Urinary bladder (tissue), 4 donors: ENCODE data around the gene ACTR5. TPM values are rescaled to one million over a fixed set of nuclear protein-coding genes. Genes with fewer than 3 reads are reported as not detected.
A peak's percentile ranks its signal among the peaks of the same experiment; 100 is the strongest.
"Not testable (repeated sequence)": the region's sequence is repeated elsewhere in the genome, so short reads cannot be mapped to it uniquely, and the experiment has no call there.

ENCODE experiments used
- DNase-seq: peaks from one replicate; pipeline ENCODE4 v3.0.0-alpha.2; 2015; ENCODE audit errors: extremely low spot score
- H3K27ac ChIP-seq: one replicate; pipeline ENCODE4 v1.5.1; 2013; ENCODE audit warnings: low read depth, mild to moderate bottlenecking, moderate library complexity
- H3K36me3 ChIP-seq: one replicate; pipeline ENCODE4 v1.6.1; 2013; ENCODE audit warnings: mild to moderate bottlenecking, moderate library complexity; ENCODE audit not compliant: insufficient read depth
- H3K4me1 ChIP-seq: one replicate; pipeline ENCODE4 v1.6.1; 2013; ENCODE audit warnings: mild to moderate bottlenecking, moderate library complexity; ENCODE audit not compliant: insufficient read depth
- H3K4me3 ChIP-seq: one replicate; pipeline ENCODE4 v1.5.1; 2013; ENCODE audit warnings: low read depth, low read length
- WGBS: extraction: QIAGEN DNeasy Blood & Tissue Kit; methylation state at CpG from one replicate; pipeline ENCODE4 v1.1.7; 2013; 5-methylcytosine and 5-hydroxymethylcytosine counted together
- polyA plus RNA-seq: library from polyadenylated mRNA; stranded (reverse); fragments of 200-250 nt; gene quantifications from one replicate; pipeline ENCODE4 v1.2.3, GENCODE V29; 2013
- total RNA-seq: library from RNA; depleted of rRNA; stranded (reverse); fragments of >200 nt; gene quantifications from one replicate; pipeline ENCODE4 v1.2.3, GENCODE V29; 2014
- donor health status: healthy with polysubstance abuse.
- donor health status: healthy.

Gene ACTR5
- total and polyA plus RNA-seq, 2 donors: 6.2 to 7.0 TPM

DNA sequence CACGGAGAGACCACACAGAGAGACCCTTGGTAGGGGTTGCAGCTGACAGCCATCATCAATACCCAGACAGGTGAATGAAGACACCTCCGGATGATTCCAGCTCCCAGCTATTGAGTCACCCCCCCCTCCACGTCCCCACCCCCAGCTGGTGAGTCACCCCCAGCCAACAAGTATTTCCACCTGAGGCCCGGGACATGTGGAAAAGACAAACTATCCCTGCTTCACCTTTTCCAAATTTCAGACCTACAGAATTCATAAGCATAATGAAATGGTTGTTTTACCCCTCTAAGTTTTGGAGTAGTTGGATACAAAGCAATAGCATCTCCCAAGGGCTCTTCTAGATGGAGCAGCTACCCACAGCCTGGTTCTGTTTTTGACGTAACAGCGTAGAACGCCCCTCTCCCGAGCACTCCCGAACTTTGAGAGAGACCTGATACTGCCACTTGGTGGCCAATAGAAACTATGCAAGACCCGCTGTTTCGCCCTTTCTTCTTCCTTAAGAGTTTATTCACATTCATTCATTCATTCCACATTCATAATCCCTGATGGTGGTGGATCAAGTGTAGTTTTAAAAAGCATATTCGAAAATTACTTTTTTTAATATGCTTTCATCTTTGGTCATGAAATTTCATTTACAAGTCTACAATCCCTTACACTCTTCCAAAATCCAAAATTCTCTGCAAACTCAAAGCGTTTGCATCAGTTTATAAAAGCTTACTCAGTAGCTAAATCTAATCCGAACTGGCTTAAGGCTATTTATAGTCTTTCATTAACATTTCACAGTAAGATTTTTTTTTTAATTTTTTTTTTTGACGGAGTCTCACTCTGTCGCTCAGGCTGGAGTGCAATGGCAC, 42.2 kb downstream of the ACTR5 start:
- Histone ChIP-seq H3K4me3 (no peak overlapping the region), H3K4me1 (no peaks in the 10 kb centered on the region)
- 39% methylated on average over 16 of the region's 16 CpGs for WGBS

GRCh38 chr20:38791291-38791690, 43.0 kb downstream of the ACTR5 start:
- Histone ChIP-seq H3K36me3 (no peaks in the 10 kb centered on the region), H3K4me1 (no peaks in the 10 kb centered on the region), H3K27ac (no peak overlapping the region), H3K4me3 (no peak overlapping the region)
- DNase-seq: no peak
- WGBS: 82% methylated on average over 3 of the region's 3 CpGs

More for the DNA sequence above, 42.2 kb downstream of the ACTR5 start:
- no peak for DNase-seq
- Histone ChIP-seq H3K36me3 (no peaks in the 10 kb centered on the region), H3K27ac (no peak overlapping the region)

- WGBS: 91% methylated on average over 1 of the region's 1 CpG
- no peak for DNase-seq
- Histone ChIP-seq H3K36me3 (no peaks in the 10 kb centered on the region), H3K27ac (no peak overlapping the region), H3K4me1 (no peaks in the 10 kb centered on the region), H3K4me3 (no peak overlapping the region)
Measured at GRCh38 chr20:38791940-38792339, 43.7 kb downstream of the ACTR5 start.

DNA sequence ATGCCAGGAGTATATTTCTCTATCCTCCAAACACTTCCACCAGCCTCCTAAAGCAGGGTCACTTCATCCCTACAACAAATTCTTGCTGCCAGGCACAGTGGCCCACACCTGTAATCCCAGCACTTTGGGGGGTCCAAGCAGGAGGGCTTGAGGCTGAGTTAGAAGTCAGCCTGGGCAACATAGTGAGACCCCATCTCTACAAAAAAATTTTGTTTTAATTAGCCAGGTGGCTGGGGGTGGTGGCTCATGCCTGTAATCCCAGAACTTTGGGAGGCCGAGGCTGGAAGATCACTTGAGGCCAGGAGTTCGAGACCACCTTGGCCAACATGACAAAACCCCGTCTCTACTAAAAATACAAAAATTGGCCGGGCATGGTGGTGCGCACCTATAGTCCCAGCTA, 45.8 kb downstream of the ACTR5 start:
- not testable (repeated sequence) for DNase-seq, H3K4me3 ChIP-seq

DNA sequence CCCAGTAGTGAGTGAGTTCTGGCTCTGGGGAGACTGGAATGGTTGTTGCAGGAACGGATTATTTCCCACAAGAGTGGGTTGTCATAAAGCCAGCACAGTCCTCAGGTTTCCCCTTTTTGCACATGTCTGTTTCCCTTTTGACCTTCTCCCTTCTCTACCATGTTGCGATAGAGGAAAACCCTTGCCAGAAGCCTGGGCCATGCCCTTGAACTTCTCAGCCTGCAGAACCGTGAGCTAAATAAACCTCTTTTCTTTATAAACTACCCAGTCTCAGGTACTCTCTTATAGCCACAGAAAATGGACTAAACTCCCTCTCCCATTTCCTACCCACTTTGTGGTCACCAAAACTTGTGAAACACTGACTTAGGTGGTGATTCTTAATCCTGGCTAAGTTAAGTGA, 50.0 kb downstream of the ACTR5 start:
- H3K4me3 ChIP-seq: no peak overlapping the region
- H3K4me1 ChIP-seq: no peaks in the 10 kb centered on the region
- 82% methylated on average over 3 of the region's 3 CpGs for WGBS
- no peaks in the 10 kb centered on the region for H3K36me3 ChIP-seq
- no peak for DNase-seq
- no peak overlapping the region for H3K27ac ChIP-seq

More for the DNA sequence above, 45.8 kb downstream of the ACTR5 start:
- not testable (repeated sequence) for H3K4me1 ChIP-seq, H3K36me3 ChIP-seq, H3K27ac ChIP-seq
- 93% methylated on average over 5 of the region's 5 CpGs for WGBS

GRCh38 chr20:38799203-38799602, 50.9 kb downstream of the ACTR5 start:
- no peaks in the 10 kb centered on the region for H3K36me3 ChIP-seq
- H3K27ac ChIP-seq: no peak overlapping the region
- no peak overlapping the region for H3K4me3 ChIP-seq
- 73% methylated on average over 4 of the region's 4 CpGs for WGBS
- no peak for DNase-seq
- no peaks in the 10 kb centered on the region for H3K4me1 ChIP-seq

GRCh38 chr20:38800882-38801281, 52.6 kb downstream of the ACTR5 start:
- no peak overlapping the region for H3K27ac ChIP-seq
- H3K4me3 ChIP-seq: no peak overlapping the region
- WGBS: 95% methylated on average over 3 of the region's 3 CpGs
- H3K36me3 ChIP-seq: no peaks in the 10 kb centered on the region
- no peak for DNase-seq
- H3K4me1 ChIP-seq: no peaks in the 10 kb centered on the region

- Histone ChIP-seq H3K4me3 (no peak overlapping the region), H3K36me3 (no peaks in the 10 kb centered on the region), H3K27ac (no peak overlapping the region), H3K4me1 (peaks cover 3% of the 10 kb centered on the region)
- no peak for DNase-seq
- 84% methylated on average over 3 of the region's 3 CpGs for WGBS
Measured at GRCh38 chr20:38804221-38804620, 56.0 kb downstream of the ACTR5 start.

DNA sequence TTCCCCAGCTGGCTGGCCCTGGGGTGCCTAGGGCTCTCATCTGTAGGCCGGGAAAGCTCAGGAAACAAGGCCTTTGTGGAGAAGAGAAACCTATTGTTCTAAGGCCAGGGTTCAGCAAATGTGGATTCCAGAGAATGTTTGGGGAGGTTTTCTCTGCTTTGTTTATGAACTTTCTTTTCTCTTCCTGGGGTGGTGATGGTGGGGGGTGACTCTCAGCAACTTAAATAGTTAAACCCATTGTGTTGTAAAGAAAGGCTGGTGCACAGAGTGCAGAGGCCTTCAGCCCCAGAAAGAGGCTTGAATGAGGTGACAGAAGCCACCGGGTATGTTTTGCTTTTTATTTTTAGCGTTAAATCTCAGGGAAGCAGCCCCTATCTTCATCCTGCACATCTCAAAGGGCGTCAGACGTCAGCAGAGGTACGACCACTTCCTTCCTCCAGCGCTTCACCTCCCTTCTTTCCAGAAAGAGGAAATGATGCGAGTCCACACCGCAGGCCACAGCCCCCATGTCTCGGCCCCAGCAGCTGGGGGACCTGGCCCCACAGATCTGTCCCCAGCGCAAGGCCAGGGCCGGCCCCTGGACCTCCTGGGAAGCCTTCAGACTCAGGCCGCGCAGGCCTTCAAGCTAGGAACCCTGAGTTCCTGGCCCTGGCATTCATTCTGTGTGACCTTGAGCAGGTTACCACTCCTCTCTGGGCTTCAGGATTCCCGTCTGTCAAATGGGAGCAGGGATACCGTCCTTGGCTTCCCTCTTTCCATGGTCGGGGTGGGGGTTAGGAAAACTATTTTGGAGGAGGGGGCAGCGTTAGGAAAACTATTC, 56.6 kb downstream of the ACTR5 start:
- Histone ChIP-seq H3K4me1 (peaks cover 3% of the 10 kb centered on the region), H3K36me3 (no peaks in the 10 kb centered on the region), H3K27ac (peak overlapping the region; percentile 28), H3K4me3 (peak overlapping the region; percentile 55)
- 50% methylated on average over 18 of the region's 18 CpGs for WGBS
- DNase-seq: no peak

GRCh38 chr20:38805502-38805957, 57.3 kb downstream of the ACTR5 start, which contains the start of gene PPP1R16B:
Gene PPP1R16B, plus strand, starts transcription at chr20:38805697. Its CDS starts 30,229 bp downstream, at chr20:38835926.
- WGBS: 3% methylated on average over 40 of the region's 40 CpGs
- no peak for DNase-seq
- H3K36me3 ChIP-seq: no peaks in the 10 kb centered on the region
- peak within 1 kb of the TSS; percentile 28 for H3K27ac ChIP-seq
- H3K4me3 ChIP-seq: peak within 1 kb of the TSS; percentile 55
- H3K4me1 ChIP-seq: peaks cover 3% of the 10 kb centered on the region

DNA sequence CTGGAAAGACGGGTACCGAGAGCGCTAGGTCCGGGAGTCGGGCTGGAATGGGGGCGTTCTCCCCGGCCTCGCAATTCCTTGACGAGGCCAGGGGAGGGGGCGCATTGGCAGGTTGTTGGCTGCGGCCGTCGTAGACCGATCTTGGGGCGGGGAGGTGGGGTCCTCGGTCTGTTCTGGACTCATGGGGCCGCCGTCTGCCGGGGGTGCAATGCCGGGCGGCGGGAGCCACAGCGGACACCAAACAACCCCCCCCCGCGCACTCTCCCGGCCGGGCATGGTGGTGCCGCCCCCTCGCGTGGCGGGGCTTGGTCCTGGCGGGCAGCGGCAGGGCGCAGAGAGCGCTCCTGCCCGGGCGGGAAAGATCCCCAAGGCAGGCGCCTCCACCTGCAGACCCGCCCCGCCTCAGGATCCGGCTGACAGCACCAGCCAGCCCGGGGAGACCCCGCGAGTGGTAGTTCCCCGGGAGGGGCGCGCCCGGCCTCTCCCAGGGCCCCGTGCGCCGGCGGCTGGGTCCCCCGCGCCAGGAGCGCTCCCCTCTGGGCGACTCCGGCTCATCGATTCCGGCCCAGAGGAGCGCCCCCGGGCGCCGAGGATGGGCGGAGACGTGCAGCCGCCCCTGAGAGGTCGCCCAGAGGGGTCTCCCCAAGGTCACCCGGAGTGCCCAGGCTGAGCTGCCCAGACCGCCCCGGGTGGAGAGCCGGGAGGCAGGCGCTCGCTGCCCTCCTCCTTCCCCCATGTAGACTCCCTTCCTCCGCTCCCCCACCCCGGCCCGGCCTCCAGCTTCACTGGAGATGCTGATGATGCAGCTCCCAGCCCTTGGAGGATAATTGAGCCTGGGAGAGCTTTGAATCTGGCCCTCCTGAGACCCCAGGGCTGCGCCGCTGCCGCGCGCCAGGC, 57.9 kb downstream of the ACTR5 start:
- Histone ChIP-seq H3K27ac (peak overlapping the region; percentile 12), H3K36me3 (no peaks in the 10 kb centered on the region)

DNA sequence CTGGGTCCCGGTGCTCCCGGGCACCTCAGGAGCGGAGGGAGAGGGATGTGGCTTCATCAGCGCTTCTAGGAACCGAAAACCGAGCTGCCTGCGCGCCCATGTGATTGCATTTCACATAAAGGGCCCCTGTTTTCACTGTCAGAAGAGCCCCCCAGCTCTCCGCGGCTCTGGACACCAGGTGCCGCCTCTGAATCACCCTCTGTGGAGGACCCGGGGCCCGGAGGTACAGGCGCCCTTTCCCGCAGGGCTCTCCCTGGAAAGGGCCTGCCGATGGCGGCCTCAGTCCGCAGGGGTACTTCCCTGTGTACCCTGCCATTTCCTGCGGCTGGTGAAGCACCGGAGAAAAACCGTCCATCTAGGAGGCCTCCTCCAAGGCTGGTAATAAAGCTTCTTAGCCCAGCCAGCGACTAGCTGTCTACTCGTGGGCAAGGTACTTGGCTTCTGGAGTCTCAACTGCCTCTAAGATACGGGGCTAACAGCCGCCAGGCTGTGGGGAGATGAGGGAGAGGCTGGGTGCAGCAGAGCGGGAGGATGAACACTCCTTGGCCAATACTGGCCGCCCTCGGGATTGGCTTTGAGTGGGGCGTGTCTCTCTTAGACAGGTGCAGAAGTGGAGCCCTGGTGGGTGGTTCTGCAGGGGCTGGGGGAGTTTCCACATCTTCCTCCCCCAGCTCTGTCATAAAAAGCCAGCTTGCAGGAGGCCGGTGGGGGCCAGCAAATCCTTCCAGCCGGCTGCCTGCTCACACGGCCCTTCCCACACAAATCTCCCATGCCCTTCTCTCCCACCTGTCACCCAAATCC, 58.8 kb downstream of the ACTR5 start:
- no peak for DNase-seq
- Histone ChIP-seq H3K36me3 (no peaks in the 10 kb centered on the region), H3K27ac (no peak overlapping the region), H3K4me1 (peaks cover 3% of the 10 kb centered on the region), H3K4me3 (peak overlapping the region; percentile 55)
- WGBS: 10% methylated on average over 32 of the region's 32 CpGs

More for the DNA sequence above, 57.9 kb downstream of the ACTR5 start:
- H3K4me3 ChIP-seq: peak overlapping the region; percentile 55
- no peak for DNase-seq
- under 1% methylated on average over 81 of the region's 81 CpGs for WGBS
- peaks cover 3% of the 10 kb centered on the region for H3K4me1 ChIP-seq
